Measurements from ENCODE around the gene FAM163B.

Gene FAM163B

GRCh38 chr9:133609311-133610098 is at the start of gene FAM163B:
TSS of gene FAM163B (minus strand) at chr9:133609389. CDS start at chr9:133580223, 29,166 bp downstream.
- no peak for DNase-seq (ENCODE audit: low read depth, low spot score)

GRCh38 chr9:133657120-133657661 is 48.0 kb upstream of the FAM163B start:
- DNase-seq (ENCODE audit: low read depth, low spot score): no peak

- DNase-seq (ENCODE audit: low read depth, low spot score): no peak
Observed at GRCh38 chr9:133656211-133657119, 47.3 kb upstream of the FAM163B start.

GRCh38 chr9:133655701-133656100 is 46.5 kb upstream of the FAM163B start:
- no peak for DNase-seq (ENCODE audit: low read depth, low spot score)

- no peak for DNase-seq (ENCODE audit: low read depth, low spot score)
Observed at GRCh38 chr9:133654736-133655657, 45.8 kb upstream of the FAM163B start.

GRCh38 chr9:133653638-133654037 is 44.4 kb upstream of the FAM163B start:
- no peak for DNase-seq (ENCODE audit: low read depth, low spot score)

GRCh38 chr9:133650026-133650425 is 40.8 kb upstream of the FAM163B start:
- DNase-seq (ENCODE audit: low read depth, low spot score): no peak

- DNase-seq (ENCODE audit: low read depth, low spot score): no peak
Observed at GRCh38 chr9:133649194-133649593, 40.0 kb upstream of the FAM163B start.

GRCh38 chr9:133647765-133648469 is 38.7 kb upstream of the FAM163B start:
- no peak for DNase-seq (ENCODE audit: low read depth, low spot score)

GRCh38 chr9:133647148-133647547 is 38.0 kb upstream of the FAM163B start:
- no peak for DNase-seq (ENCODE audit: low read depth, low spot score)

GRCh38 chr9:133645021-133645765 is 36.0 kb upstream of the FAM163B start:
- DNase-seq (ENCODE audit: low read depth, low spot score): no peak

GRCh38 chr9:133643978-133644760 is 35.0 kb upstream of the FAM163B start:
- no peak for DNase-seq (ENCODE audit: low read depth, low spot score)

- DNase-seq (ENCODE audit: low read depth, low spot score): no peak
Observed at GRCh38 chr9:133643362-133643755, 34.2 kb upstream of the FAM163B start.

GRCh38 chr9:133642708-133643361 is 33.6 kb upstream of the FAM163B start:
- DNase-seq (ENCODE audit: low read depth, low spot score): no peak

- DNase-seq (ENCODE audit: low read depth, low spot score): no peak
Observed at GRCh38 chr9:133641861-133642595, 32.8 kb upstream of the FAM163B start.

GRCh38 chr9:133641396-133641655 is 32.1 kb upstream of the FAM163B start:
- no peak for DNase-seq (ENCODE audit: low read depth, low spot score)

GRCh38 chr9:133640580-133641395 is 31.6 kb upstream of the FAM163B start:
- no peak for DNase-seq (ENCODE audit: low read depth, low spot score)
